CD4-positive, alpha-beta T cell treated with Interleukin-2 at 100 ng/mL for 4 hours (primary cell): ENCODE data around the gene BPIFB3.

Experiments
- DNase-seq: peaks from one replicate; pipeline ENCODE4 v3.0.0-alpha.2; 2020; ENCODE audit warnings: low spot score

The BPIFB3 gene

DNA sequence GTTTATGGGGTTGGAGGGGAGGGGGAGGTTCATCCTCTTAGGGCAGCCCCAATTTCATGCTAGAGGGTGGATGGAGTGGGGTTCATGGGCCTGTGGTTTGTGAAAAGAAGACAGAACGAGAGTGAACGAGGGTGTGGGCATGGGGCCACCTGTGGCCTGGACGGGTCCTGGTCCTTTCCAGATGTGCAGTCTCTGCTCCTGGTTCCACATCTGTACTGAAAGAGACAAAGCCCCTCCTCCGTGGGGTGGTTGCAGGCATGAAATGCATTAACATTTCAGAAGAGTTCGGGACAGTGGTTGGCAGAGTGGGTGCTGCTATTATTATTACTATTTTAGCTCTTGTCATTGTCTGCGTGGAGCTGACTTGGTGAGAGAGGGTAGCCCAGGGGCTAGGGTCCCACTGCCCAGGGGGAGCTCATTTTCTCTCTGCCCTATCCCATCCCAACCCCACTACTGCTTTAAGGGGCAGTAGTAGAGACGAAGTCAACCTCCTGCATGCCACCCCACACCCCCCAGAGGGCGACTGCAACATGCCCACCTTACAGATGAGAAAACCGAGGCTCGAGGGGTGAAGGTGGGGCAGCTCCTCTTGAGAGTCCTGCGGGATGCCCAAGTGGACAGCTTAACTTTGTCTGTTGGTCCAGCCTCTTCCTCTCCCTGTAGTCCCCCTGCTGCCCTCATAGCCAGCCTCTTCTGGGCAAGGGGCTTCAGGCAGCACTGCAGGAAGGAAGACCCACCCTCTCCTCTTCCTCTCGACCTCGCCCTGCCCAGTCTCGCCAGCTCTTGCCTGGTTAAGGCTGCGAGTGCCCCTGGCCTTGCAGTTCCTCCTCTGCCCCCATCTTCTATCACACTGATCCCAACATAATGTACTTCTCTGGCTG, 37.8 kb upstream of the BPIFB3 start:
- DNase-seq, result no peak

DNA sequence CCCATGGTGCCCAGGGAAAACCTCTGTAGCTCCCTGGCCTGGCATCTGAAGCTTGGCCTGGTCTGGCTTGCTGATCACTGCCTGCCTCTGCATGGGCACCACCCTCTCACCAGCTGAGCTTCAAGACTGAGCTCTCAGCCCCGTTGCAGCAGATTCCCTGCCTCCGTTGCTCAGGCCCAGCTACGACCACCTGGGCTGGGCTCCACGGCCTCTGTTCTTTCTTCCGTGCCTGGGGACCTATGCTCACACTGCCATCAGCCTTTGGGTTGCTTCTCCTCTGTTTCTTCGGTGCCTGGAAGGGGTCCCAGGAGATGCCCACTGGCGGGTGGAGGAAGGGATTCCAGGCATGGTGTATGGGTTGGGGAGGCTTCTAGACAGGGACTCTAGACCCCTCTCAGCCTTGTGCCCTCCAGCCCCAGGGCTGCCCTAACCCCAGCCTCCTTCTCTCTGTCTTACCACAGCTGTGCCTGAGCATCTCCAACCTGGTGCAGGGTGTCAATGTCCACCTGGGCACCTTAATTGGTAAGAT, 37.1 kb upstream of the BPIFB3 start:
- DNase-seq, result no peak

- no peak for DNase-seq
Measured at GRCh38 chr20:33017542-33017941, 36.2 kb upstream of the BPIFB3 start.

DNA sequence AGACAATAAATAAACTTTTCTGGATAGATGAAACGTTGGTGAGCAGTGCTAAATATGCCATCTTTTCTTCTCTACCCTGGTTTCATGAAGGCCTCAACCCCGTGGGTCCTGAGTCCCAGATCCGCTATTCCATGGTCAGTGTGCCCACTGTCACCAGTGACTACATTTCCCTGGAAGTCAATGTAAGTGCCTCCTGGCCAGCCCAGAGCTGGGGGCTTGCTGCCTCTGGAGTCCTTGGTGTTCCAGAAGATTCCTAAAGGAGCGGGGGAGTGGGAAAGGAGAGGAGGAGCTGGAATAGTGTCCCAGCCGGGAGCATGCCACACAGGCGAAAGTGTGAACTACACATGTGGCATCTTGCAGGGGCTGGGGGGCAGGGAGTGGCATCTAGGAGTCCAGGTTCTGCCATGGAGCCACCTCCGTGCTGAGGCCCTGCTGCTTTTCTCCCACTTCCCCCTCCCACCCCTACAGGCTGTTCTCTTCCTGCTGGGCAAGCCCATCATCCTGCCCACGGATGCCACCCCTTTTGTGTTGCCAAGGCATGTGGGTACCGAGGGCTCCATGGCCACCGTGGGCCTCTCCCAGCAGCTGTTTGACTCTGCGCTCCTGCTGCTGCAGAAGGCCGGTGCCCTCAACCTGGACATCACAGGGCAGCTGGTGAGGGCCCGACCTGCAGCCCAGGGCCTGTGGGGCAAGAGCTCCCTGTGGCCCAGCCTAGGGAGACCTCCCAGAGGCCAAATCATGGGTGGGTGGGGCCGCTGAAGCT, 35.4 kb upstream of the BPIFB3 start:
- DNase-seq, result no peak

DNA sequence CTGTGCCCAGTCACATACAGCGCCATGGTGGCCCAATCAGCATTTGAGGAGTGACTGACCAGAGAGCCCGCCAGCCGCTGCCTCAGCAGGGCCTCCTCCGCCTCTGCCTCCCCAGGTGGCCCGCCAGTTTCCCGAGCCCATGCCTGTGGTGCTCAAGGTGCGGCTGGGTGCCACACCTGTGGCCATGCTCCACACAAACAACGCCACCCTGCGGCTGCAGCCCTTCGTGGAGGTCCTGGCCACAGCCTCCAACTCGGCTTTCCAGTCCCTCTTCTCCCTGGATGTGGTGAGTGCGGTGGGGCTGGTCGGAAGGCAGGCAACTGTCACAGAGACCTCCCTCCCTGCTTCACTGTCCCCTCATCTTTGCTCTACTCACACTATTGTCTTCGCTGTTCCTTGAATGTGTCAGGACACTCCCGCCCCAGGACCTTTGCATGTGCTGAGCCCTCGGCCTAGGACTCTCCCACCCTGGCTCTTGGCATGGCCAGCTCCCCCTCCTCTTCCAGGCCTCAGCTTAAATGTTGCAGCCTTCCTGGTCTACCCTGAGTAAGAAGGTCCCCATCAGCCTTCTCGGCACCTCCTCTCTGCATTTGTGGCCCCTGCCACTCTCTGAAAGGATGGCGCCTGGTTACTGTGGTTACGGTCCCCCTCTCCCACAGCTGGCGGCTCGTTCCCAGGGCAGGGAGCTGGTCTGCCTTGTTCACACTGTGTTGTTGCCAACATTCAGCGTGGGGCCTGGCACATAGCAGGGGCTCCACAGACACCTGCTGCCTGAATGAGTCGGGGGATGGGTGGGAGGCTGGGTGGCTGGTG, 34.0 kb upstream of the BPIFB3 start:
- no peak for DNase-seq

GRCh38 chr20:33020278-33021161, 33.2 kb upstream of the BPIFB3 start:
- DNase-seq, result no peak

DNA sequence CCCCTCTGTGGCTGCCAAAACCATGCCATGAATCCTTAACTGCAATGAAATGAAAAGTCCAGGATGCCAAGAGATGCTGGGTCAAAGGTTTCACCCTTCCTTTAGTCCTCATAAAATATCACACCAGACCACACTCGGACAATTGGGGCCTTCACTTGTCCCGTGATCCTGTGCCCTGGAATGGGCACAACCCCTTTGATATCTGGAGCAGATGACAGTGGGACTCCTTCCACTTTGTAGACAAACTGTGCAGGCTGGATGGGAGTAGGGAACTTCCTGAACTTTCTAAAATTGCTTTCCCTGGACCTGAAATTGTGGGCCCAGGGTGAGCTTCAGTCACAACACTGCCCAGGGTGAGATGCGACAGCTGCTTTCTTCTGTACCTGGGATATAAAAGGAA, 31.8 kb upstream of the BPIFB3 start:
- no peak for DNase-seq

GRCh38 chr20:33022289-33022688, 31.4 kb upstream of the BPIFB3 start:
- DNase-seq, result no peak

DNA sequence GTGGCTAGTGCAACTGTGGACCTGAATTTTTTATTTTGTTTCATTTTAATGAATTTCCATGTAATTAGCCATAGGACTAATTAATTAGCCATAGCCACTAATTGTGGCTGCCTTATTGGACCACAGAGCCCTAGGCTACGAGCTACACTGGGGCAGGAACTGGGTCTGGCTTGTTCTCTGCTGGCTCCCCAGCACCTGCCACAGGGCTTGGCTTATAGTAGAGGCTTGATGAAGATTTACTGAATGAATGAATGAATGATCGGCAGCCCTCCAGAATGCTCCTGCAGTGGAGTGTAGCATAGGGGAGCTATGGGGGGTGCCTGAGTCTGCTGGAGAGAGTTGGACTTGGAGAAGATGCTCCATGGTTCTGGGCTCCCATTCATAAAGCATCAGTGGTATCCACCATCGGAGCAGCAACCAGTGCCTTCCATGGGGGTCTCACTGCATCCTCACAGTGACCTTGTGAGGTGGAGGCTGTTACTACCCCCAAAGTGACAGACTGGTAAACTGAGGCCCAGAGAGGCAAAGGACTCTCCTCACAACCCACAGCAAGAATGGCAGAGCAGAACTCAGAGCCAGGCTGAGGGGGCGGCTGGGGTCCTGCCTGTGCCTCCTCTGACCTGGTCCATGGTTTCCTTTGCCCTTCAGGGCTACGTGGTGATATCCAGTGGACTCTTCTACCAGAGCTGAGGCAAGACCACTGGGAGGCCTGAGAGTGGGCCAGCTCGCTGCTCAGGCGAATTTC, 30.8 kb upstream of the BPIFB3 start:
- DNase-seq, result no peak

- DNase-seq, result no peak
Measured at GRCh38 chr20:33023439-33024242, 30.1 kb upstream of the BPIFB3 start.

DNA sequence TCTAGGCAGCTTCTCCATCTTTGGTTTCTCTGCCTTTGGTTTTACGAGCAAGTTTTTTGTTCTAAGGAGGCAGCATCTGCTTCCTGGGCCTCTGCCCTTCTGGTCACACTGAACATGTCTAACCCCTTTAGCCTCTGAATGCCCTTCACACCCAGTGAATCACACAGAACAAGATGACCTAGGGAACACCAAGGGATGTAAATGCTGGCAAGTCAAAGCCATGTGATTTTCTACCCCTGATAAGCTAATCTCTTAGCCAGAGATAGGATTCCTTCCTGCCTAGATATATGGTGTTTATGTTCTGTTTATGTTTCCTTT, 29.5 kb upstream of the BPIFB3 start:
- DNase-seq, result no peak

GRCh38 chr20:33024609-33025317, 28.9 kb upstream of the BPIFB3 start:
- no peak for DNase-seq

DNA sequence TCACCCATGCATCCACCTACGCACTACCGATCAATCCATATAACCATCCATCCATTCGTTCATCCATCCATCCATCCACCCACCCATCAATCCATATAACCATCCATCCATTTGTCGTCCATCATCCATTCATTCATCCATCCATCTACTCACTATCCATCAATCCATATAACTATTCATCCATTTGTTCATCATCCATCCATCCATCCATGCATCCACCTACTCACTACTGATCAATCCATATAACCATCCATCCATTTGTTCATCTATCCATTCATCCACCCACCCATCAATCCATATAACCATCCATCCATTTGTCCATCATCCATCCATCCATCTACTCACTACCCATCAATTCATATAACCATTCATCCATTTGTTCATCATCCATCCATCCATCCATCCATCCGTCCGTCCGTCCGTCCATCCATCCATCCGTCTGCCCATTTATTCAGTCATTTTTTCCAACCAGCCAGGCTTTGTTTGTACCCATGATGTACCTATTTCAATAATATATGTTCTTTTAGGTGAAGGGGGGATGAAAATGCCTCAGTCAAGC, 28.3 kb upstream of the BPIFB3 start:
- no peak for DNase-seq

DNA sequence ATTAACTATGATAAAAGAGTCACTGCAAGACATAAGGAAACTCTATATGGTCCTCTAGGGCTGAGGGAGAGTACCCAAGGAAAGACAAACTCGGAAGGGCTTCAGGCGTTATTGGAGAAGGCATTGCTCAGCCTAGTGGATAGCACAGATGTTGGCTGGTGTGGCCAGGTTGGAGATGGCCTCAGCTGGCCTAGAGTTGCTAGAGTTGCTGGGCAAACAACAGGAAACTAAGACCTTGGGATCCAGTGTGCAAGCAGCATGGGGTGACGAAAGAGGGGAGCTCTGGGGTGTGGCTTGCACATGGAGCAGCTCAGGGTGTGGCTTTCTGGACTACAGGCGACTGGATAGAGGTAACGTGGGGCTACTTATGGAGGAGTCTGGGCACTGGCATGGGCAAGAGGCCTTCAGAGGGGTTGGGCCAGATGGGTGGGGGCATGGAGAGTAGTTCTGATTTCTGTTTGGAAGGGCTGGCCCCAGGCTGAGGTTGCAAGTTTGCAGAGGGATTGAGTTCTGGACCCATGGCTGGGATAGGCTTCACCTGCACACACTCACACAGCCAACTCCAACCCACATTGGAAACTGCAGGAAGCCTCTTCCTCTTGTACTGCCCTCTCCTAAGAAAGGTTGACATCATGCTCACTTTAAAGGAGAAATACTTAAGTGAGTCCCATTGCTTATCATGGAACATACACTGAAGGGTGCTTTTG, 27.5 kb upstream of the BPIFB3 start:
- DNase-seq, result no peak

GRCh38 chr20:33026779-33027759, 26.6 kb upstream of the BPIFB3 start:
- no peak for DNase-seq

DNA sequence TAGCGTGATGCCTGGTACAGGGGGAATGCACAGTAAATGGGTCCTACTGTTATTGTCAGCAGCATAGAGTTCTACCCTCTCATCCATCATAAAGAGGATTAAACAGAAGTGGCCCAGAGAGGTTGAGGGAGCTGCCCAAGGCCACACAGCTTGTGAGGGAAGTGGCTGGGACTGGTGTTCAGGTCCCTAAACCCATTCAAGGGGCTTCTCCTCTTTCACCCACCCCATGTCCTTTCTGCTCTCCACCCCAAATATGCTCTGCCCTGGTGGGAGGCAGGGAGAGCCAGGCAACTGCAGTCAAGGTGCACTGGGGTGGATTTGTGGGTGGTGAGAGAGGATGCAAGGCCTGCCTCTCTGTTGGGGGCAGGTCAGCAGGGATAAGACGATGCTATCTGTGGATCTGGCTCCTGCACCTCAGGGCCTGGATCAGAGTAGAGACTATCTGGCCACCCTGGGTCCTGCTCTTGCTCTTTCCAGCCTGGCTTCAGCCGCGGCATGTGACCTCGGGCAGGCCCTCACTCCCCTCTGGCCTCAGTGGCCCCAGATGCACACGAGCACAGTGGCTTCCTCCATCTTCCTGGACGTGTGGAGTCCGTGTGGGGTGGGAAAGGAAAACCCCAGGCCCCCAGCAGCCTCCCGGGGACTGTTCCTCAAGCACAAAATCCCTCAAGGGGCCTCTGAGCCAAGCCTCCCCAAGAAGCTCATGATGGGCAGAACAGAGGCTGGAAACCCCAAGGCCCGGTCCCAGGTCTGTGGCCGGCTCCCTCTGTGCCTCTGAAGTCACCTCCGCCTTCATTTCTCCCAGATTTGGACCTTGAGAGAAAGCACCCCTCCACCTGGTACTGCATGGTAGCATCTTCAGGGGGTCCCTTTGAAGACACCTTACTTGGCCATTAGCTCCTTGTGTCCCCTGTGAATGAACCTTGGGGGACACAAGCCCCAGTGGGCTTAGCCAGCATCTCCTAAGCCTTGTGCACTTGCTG, 25.6 kb upstream of the BPIFB3 start:
- no peak for DNase-seq
